Osteoblast (primary cell): ENCODE data around the gene TSG101. TPM values are rescaled to one million over a fixed set of nuclear protein-coding genes. Genes with fewer than 3 reads are reported as not detected.

Source experiments
- DNase-seq: peaks from one replicate; pipeline ENCODE4 v3.0.0; 2011; ENCODE audit warnings: low spot score, mixed read lengths; ENCODE audit not compliant: insufficient read length; ENCODE audit errors: missing footprints
- H2AFZ ChIP-seq: 2 replicates; pipeline ENCODE4 v1.6.0; 2011; ENCODE audit warnings: mild to moderate bottlenecking, low read length
- H3K27ac ChIP-seq: 2 replicates; pipeline ENCODE4 v1.5.1; 2011; ENCODE audit warnings: mild to moderate bottlenecking, low read depth, low read length, moderate library complexity
- H3K27me3 ChIP-seq: 2 replicates; pipeline ENCODE4 v1.6.0; 2012; ENCODE audit warnings: mild to moderate bottlenecking, control low read depth, inconsistent platforms, low read length, moderate library complexity; ENCODE audit not compliant: insufficient read depth
- H3K36me3 ChIP-seq: 2 replicates; pipeline ENCODE4 v1.5.1; 2011; ENCODE audit warnings: mild to moderate bottlenecking, low read length, control low read depth, moderate library complexity; ENCODE audit not compliant: insufficient read depth
- H3K4me1 ChIP-seq: 2 replicates; pipeline ENCODE4 v1.5.1; 2011; ENCODE audit warnings: mild to moderate bottlenecking, low read length, control low read depth, moderate library complexity; ENCODE audit not compliant: insufficient read depth
- H3K4me2 ChIP-seq: 2 replicates; pipeline ENCODE4 v1.6.0; 2011; ENCODE audit warnings: mild to moderate bottlenecking, low read length; ENCODE audit not compliant: insufficient read depth
- H3K4me3 ChIP-seq: fragments of 200-600 bp; sonication (generic); 3 replicates; pipeline ENCODE4 v1.5.1; 2012; ENCODE audit warnings: mild to moderate bottlenecking, low read length, inconsistent platforms; ENCODE audit not compliant: insufficient read depth
- H3K79me2 ChIP-seq: 2 replicates; pipeline ENCODE4 v1.6.0; 2012; ENCODE audit warnings: mild to moderate bottlenecking, low read length, control low read depth, inconsistent platforms; ENCODE audit not compliant: insufficient read depth
- H3K9me3 ChIP-seq: 2 replicates; pipeline ENCODE4 v1.5.1; 2011; ENCODE audit warnings: low read depth, low read length, control low read depth
- H4K20me1 ChIP-seq: 2 replicates; pipeline ENCODE4 v1.6.0; 2012; ENCODE audit warnings: mild to moderate bottlenecking, low read length, control low read depth; ENCODE audit not compliant: insufficient read depth
- total RNA-seq: library from RNA; depleted of rRNA; stranded (reverse); fragments of >200 nt; gene quantifications from 2 replicates; pipeline ENCODE4 v1.2.3, GENCODE V29; 2012
- TF ChIP-seq, protein P1 (sequence below): IDR thresholded peaks from 2 replicates; pipeline ENCODE4 v1.5.1; 2011; ENCODE audit warnings: mild to moderate bottlenecking, low read depth, low read length, moderate library complexity; ENCODE audit errors: extremely low read depth

TSG101 gene
- total RNA-seq, 1 donor = 67.3 TPM

- H3K79me2 ChIP-seq = no peaks in the 10 kb centered on the region
- H2AFZ ChIP-seq = no peak overlapping the region
- no peaks in the 10 kb centered on the region for H3K9me3 ChIP-seq
- no peaks in the 10 kb centered on the region for H3K36me3 ChIP-seq
- no peaks in the 10 kb centered on the region for H3K4me1 ChIP-seq
- TF ChIP-seq, protein P1, sequence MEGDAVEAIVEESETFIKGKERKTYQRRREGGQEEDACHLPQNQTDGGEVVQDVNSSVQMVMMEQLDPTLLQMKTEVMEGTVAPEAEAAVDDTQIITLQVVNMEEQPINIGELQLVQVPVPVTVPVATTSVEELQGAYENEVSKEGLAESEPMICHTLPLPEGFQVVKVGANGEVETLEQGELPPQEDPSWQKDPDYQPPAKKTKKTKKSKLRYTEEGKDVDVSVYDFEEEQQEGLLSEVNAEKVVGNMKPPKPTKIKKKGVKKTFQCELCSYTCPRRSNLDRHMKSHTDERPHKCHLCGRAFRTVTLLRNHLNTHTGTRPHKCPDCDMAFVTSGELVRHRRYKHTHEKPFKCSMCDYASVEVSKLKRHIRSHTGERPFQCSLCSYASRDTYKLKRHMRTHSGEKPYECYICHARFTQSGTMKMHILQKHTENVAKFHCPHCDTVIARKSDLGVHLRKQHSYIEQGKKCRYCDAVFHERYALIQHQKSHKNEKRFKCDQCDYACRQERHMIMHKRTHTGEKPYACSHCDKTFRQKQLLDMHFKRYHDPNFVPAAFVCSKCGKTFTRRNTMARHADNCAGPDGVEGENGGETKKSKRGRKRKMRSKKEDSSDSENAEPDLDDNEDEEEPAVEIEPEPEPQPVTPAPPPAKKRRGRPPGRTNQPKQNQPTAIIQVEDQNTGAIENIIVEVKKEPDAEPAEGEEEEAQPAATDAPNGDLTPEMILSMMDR = no peak
- no peak overlapping the region for H3K4me3 ChIP-seq
- H4K20me1 ChIP-seq = no peaks in the 10 kb centered on the region
- peaks cover 5% of the 10 kb centered on the region for H3K27me3 ChIP-seq
- DNase-seq = no peak
- no peak overlapping the region for H3K4me2 ChIP-seq
- H3K27ac ChIP-seq = no peak overlapping the region
Observed at GRCh38 chr11:18449251-18449650, 77.5 kb downstream of the TSG101 start.

DNA sequence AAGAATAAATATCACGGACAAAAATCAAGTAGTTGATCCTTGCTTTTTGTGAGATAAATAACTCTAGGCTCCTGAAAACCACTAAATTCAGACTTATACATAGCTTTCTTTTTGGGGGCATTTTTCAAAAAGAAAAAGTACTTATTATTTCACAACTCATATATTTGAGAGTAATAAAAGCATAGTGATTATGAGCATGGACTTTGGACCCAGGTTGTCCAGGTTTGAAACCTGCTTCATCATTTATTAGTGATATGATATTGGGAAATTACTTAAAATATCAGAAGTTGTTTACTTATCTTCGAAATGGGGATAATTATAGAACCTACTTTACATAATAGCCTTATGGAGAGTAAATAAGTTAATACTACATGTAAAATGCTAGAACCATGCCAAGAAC, 88.1 kb downstream of the TSG101 start:
- Histone ChIP-seq H3K36me3 (no peaks in the 10 kb centered on the region), H3K4me2 (no peak overlapping the region), H3K27me3 (no peaks in the 10 kb centered on the region), H3K27ac (no peak overlapping the region), H4K20me1 (no peaks in the 10 kb centered on the region), H3K4me1 (no peaks in the 10 kb centered on the region), H2AFZ (no peak overlapping the region), H3K9me3 (no peaks in the 10 kb centered on the region), H3K4me3 (no peak overlapping the region), H3K79me2 (no peaks in the 10 kb centered on the region)
- DNase-seq = no peak
- TF ChIP-seq, protein P1 = no peak

Other genes with a start within 250 kb of the TSG101 start
- gene HPS5, start 204.8 kb downstream of the TSG101 start, total RNA-seq = 39.8 and 53.9 TPM in 2 replicates
- gene GTF2H1, start 204.4 kb downstream of the TSG101 start, total RNA-seq = 123 and 134 TPM in 2 replicates
- gene LDHA, start 132.4 kb downstream of the TSG101 start, total RNA-seq = 680 and 798 TPM in 2 replicates
- gene LDHC, start 114.6 kb downstream of the TSG101 start, total RNA-seq = under 0.01 TPM in 1 of 2 replicates, not detected in the other
- gene LDHAL6A, start 71.1 kb downstream of the TSG101 start, total RNA-seq = not detected in 2 replicates
- 20.6 and 26.8 TPM in 2 replicates for gene UEVLD, start 61.8 kb upstream of the TSG101 start, total RNA-seq
- gene MISFA, start 72.8 kb upstream of the TSG101 start, total RNA-seq = under 0.01 and 0.29 TPM in 2 replicates
- 19.2 and 21.0 TPM in 2 replicates for gene SPTY2D1, start 107.4 kb upstream of the TSG101 start, total RNA-seq
- gene TMEM86A, start 171.8 kb upstream of the TSG101 start, total RNA-seq = 3.3 and 4.1 TPM in 2 replicates
- gene IGSF22, start 199.2 kb upstream of the TSG101 start, total RNA-seq = not detected in 2 replicates